IPS-20b (cell line): ENCODE results near the gene MAP3K5.

ENCODE experiments used
- H3K27ac ChIP-seq: one replicate; pipeline ENCODE4 v1.5.1; 2013; ENCODE audit warnings: low read length
- H3K27me3 ChIP-seq: 2 replicates; pipeline ENCODE4 v1.6.1; 2013; ENCODE audit warnings: mild to moderate bottlenecking, low read length, inconsistent platforms; ENCODE audit not compliant: insufficient read depth
- H3K36me3 ChIP-seq: 2 replicates; pipeline ENCODE4 v1.6.1; 2013; ENCODE audit warnings: low read depth, mild to moderate bottlenecking, inconsistent platforms, low read length, moderate library complexity; ENCODE audit not compliant: insufficient read depth
- H3K4me1 ChIP-seq: 2 replicates; pipeline ENCODE4 v1.6.1; 2013; ENCODE audit warnings: mild to moderate bottlenecking, control low read depth, inconsistent platforms, low read length, moderate library complexity; ENCODE audit not compliant: insufficient read depth
- H3K4me3 ChIP-seq: 2 replicates; pipeline ENCODE4 v1.5.1; 2013; ENCODE audit warnings: mild to moderate bottlenecking, low read length, inconsistent platforms
- H3K9ac ChIP-seq: 2 replicates; pipeline ENCODE4 v1.6.1; 2013; ENCODE audit warnings: low read depth, mild to moderate bottlenecking, inconsistent platforms, low read length, moderate library complexity
- H3K9me3 ChIP-seq: 2 replicates; pipeline ENCODE4 v1.6.1; 2013; ENCODE audit warnings: mild to moderate bottlenecking, low read depth, low read length, inconsistent platforms; ENCODE audit not compliant: insufficient read depth

MAP3K5 gene

DNA sequence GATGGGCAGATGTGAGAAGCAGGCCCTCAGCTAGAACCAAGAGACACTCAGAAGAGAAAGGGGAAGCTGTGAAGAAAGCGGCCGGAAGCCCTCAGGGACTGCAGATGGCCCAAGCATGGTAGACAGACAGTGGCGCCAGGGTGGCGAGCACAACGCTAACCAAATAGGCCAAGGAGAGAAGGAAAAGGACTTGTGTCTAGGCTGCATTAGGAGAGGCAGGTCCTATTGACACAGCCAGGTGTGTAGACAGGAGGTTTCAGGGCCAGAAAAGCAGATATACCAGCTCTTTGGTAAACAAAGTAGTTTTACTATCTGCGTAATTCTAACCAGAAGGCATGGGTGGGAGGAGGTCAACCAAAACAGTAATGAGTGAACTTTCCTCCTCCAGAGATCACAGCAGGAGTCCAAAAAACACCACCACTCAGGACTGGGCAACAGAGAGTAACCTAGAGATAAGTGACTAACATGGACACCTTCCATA lies 226.2 kb downstream of the MAP3K5 start:
- Histone ChIP-seq H3K9ac (no peak overlapping the region), H3K36me3 (no peaks in the 10 kb centered on the region), H3K27me3 (no peaks in the 10 kb centered on the region), H3K9me3 (peaks cover 9% of the 10 kb centered on the region; the same call in 1 of the 2 replicates), H3K4me3 (no peak overlapping the region), H3K27ac (no peak overlapping the region), H3K4me1 (no peaks in the 10 kb centered on the region)

DNA sequence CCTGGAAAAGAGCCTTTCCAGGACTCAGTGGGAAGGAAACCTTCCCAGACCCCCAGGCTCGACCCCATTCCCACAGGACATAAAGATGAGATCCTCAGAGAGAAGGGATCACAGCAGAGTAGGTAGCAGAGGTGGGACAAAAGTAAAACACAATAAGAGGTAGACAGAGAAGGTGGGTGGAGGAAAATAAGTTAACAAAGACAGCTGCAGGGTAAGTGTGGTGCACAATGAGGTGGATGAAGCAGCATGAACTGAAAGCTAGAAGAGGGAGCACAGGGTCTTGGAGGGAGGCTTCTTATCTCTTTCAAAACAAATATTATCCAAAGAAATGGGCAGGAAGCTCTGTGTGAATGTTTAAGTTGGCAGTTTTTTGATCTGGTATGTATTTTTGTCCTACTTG lies 228.1 kb downstream of the MAP3K5 start:
- Histone ChIP-seq H3K27me3 (no peaks in the 10 kb centered on the region), H3K9ac (no peak overlapping the region), H3K36me3 (no peaks in the 10 kb centered on the region), H3K9me3 (no peaks in the 10 kb centered on the region), H3K4me1 (no peaks in the 10 kb centered on the region), H3K4me3 (no peak overlapping the region), H3K27ac (no peak overlapping the region)

DNA sequence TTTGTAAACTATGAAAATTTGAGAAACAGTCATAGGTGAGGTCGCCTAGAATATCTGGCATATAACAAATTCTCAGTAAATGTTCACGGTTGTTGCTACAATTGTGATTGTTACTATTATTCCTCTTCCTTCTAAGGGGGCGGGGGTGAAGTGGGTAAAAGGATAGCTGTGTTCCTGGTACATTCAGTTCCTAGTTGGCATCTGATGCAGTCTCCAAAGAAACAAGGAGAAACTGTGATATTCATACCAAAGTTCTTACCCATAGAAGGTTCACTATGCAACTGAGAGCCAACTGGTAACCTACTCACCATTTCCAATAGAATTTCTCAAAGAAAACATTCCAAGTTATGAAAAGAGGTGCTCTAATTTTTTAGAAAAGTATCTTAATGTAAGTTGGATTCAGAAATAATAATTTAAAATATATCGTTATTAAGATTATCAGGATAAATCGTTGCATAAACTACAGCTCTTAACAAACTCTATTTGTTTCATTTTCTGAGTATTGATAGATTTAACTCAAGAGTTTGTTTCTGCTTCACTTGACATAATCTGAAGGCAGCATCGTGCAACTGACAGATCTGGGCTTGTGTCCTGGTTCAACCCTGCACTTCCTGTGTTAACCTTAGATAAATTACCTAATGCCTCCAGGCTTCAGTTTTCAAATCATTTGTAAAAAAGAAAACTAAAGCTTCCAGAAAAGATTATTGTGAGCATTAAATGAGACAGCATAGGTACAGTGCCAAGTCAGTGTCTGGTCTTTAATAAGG lies 228.7 kb downstream of the MAP3K5 start:
- H3K9ac ChIP-seq, result no peak overlapping the region
- H3K27me3 ChIP-seq, result no peaks in the 10 kb centered on the region
- no peaks in the 10 kb centered on the region for H3K4me1 ChIP-seq

DNA sequence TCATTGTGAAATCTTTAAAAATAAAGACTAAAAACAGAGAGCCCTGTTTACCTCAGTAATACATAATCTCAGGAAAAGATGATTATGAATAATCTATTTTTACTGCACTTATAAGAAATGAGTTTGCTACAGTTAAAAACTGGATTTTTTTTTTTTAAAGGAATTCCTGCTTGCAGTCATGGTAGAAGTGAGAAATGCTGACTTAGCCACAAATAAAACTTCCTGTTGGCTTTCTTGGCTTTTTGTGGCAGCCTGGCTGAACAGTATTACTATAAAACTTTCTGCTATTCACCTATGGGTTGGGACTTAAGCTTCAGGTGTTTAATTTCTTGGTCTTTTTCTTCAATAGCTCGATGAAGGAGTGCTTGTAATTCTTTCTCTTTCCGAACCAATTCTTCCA lies 230.1 kb downstream of the MAP3K5 start:
- Histone ChIP-seq H3K36me3 (no peaks in the 10 kb centered on the region), H3K27me3 (no peaks in the 10 kb centered on the region), H3K9me3 (no peaks in the 10 kb centered on the region), H3K9ac (no peak overlapping the region), H3K4me3 (no peak overlapping the region), H3K27ac (no peak overlapping the region), H3K4me1 (no peaks in the 10 kb centered on the region)

More for the DNA sequence above, 228.7 kb downstream of the MAP3K5 start:
- no peak overlapping the region for H3K4me3 ChIP-seq
- H3K9me3 ChIP-seq, result no peaks in the 10 kb centered on the region
- H3K27ac ChIP-seq, result no peak overlapping the region
- H3K36me3 ChIP-seq, result no peaks in the 10 kb centered on the region

DNA sequence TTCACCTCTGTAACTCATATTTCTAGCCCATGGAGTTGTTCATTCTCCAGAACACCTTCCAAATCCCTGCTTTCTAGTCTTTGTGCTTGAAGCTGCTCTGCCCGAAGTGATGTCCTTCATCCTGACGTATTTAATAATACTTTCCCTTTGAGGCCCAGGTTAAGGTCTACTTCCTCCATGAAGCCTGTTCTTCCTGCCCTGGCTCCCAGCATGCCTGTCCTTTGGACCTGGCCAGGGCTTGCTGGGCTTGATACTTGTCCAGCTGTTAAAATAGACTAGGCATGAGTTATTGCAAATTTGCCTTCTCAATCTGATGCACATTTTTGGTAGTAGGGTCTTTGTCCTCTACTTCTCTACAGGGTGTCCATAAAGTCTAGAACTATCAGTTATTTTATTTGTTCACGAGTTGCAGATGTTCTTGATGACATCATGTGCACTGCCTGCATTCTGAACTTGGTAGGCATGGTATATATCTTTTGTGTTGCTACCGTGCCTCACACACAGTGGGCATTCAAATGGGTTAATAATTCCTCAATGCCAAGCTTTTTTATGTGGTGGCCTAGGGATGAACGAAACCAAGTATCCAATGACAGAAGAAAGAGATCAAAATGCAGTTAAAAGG lies 239.0 kb downstream of the MAP3K5 start:
- no peaks in the 10 kb centered on the region for H3K36me3 ChIP-seq

DNA sequence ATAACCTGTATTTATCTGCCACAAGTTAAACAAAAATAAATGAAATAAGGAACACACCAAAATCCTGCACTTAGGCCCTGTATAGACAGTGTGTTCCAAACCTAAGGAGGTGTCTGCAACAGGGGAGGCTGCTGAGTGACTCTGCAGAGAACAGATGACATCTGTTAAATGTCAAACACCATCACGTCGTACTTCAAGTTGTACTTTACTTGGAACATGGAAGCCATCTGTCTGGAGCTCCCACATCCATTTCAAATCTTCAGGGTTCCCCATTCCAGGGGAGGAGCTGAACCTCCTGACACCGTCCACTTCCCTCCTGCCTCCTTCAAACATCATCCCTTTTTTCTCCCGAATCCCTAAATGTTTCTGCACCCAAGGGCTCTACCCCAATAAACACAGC lies 240.2 kb downstream of the MAP3K5 start:
- H3K9ac ChIP-seq, result no peak overlapping the region
- H3K4me1 ChIP-seq, result peaks cover 8% of the 10 kb centered on the region; the same call in 1 of the 2 replicates
- peaks cover 52% of the 10 kb centered on the region for H3K27me3 ChIP-seq
- no peak overlapping the region for H3K27ac ChIP-seq
- no peaks in the 10 kb centered on the region for H3K9me3 ChIP-seq
- no peak overlapping the region for H3K4me3 ChIP-seq
- no peaks in the 10 kb centered on the region for H3K36me3 ChIP-seq

More for the DNA sequence above, 239.0 kb downstream of the MAP3K5 start:
- Histone ChIP-seq H3K27me3 (peaks cover 50% of the 10 kb centered on the region), H3K4me3 (no peak overlapping the region), H3K27ac (no peak overlapping the region), H3K9ac (no peak overlapping the region), H3K9me3 (no peaks in the 10 kb centered on the region), H3K4me1 (peaks cover 6% of the 10 kb centered on the region; the same call in 1 of the 2 replicates)

DNA sequence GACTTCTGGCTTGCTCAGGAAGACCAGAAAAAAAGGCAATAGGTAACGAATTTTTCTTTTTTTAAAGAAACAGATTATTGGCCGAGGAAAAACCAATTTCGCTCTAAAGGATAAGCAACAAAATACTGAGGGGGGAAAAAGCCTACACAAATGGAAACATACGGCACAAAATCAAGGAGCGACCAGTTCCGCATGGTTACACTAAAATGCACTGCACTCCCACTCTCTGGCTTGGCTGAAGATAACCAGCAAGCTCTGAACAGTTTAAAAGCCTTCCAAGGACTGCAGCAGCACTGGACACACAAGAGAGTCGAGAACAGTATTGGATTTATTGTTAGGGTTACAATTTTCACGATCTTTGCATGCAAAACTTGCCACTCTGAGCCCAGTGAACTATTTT lies 241.2 kb downstream of the MAP3K5 start:
- Histone ChIP-seq H3K27me3 (peaks cover 52% of the 10 kb centered on the region), H3K9ac (peak overlapping the region; percentile 22; the same call in 1 of the 2 replicates), H3K9me3 (no peaks in the 10 kb centered on the region), H3K4me1 (peaks cover 14% of the 10 kb centered on the region; the same call in 1 of the 2 replicates), H3K36me3 (no peaks in the 10 kb centered on the region), H3K4me3 (peak overlapping the region; percentile 64), H3K27ac (no peak overlapping the region)

DNA sequence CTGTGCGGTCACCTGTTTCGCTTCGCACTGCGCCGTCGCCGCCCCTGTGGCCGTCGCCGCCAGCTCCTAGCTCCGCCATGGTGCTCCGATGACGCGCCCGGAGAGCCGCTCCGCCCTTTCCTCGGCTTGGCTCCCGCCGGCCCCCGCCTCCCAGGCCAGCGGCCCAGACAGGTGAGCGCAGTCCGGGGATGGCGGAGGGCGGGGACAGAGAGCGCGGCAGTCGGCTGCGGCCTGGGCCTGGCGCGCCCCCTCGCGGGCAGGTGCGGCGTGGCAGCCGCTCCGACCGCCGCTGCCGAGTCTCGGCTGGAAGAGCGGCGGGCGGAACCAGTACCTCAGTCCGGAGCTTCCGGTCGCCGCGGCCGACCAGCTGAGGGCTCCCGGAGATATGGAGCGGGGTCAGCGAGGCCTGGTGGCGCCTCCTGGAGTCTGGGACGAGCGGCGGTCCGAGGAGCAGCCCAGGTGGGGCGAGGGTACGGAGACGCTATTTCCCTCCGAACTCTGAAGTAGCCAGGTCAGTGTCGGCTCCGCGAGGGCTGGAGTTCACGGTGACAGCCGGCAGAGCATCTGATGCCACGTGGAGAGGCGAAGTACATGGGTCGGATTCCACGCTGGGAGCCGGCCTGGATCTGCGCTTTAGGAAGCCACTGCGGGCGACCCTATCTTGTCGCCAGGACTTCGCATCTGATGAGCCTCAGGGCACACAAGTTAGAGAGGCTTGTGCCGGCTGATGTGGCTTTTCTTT lies 241.8 kb downstream of the MAP3K5 start, which contains the start of gene MAP7:
TSS of gene MAP7 (minus strand) at position 93 of the 742 bp plus-strand sequence. CDS start at position 79, 14 bp downstream.
- Histone ChIP-seq H3K4me1 (peaks cover 14% of the 10 kb centered on the region; the same call in 1 of the 2 replicates), H3K27ac (no peak within 1 kb of the TSS), H3K9me3 (no peaks in the 10 kb centered on the region), H3K9ac (peak within 1 kb of the TSS; percentile 77), H3K36me3 (no peaks in the 10 kb centered on the region), H3K4me3 (peak within 1 kb of the TSS; percentile 88), H3K27me3 (peaks cover 52% of the 10 kb centered on the region)

DNA sequence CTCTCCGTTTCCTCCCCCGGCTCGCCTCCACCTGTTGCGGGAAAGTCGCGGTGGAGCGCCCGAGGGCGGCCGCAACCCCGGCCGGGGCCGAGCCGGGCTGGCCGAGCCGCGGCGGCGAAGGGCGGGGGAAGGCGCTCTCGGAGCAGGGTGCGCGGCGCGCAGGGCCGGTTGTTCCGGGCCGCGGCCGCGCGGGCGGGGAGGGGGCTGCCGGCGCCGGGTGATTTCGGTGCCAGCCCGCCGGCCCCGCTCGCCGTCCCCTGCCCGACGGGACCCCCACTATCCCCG lies 242.3 kb downstream of the MAP3K5 start:
- Histone ChIP-seq H3K9me3 (no peaks in the 10 kb centered on the region), H3K4me1 (peaks cover 18% of the 10 kb centered on the region; the same call in 1 of the 2 replicates), H3K27ac (no peak overlapping the region), H3K9ac (peak overlapping the region; percentile 77; the same call in 1 of the 2 replicates), H3K4me3 (peak overlapping the region; percentile 88; the same call in 1 of the 2 replicates), H3K36me3 (no peaks in the 10 kb centered on the region), H3K27me3 (peaks cover 52% of the 10 kb centered on the region)

DNA sequence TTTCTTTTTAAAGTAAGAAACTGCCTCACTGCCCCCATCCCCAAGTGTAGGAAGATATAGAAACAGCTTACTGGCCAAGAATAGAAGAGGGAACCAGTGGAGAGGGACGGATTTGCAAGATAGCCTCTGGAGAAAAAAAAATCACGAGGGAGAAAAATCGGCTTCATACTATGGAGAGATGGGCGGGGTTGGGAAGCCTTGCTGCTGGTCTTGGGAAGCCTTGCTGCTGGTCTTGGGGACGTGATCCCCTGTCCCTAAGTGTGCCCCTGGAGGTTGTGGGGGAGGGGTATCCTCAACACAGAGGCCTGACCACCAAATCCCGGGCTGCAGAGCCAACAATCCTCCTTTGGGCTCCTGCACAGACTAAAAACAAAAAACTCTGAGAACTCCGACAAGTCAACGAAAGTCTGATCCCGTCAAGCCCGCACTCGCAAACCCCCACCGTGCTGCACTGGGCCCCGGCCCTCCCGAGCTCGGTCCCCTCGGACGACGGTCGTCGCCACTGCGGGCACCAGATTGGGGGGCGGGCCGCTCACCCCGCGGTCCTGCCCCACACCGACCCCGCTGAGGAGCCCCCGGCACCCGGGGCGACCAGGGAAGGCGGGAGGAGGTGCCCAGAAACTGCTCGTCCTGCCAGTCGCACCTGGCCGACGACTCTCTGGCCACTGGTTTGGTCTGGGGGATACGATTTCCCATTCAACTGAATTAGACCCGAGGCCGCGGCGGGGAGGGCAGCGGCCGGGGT lies 242.8 kb downstream of the MAP3K5 start:
- no peak overlapping the region for H3K27ac ChIP-seq
- H3K9ac ChIP-seq, result peak overlapping the region; percentile 77
- H3K9me3 ChIP-seq, result no peaks in the 10 kb centered on the region
- peaks cover 24% of the 10 kb centered on the region; the same call in 1 of the 2 replicates for H3K4me1 ChIP-seq
- H3K4me3 ChIP-seq, result peak overlapping the region; percentile 88
- no peaks in the 10 kb centered on the region for H3K36me3 ChIP-seq
- H3K27me3 ChIP-seq, result peaks cover 52% of the 10 kb centered on the region
